ENCODE results near the gene LIAS. TPM values are rescaled to one million over a fixed set of nuclear protein-coding genes. Genes with fewer than 3 reads are reported as not detected.

Gene LIAS
- total and polyA plus RNA-seq, 8 donors = 5.9 to 18.1 (median 10.1) TPM

- Histone ChIP-seq H3K4me3 (peak overlapping the region in 2 of 4 donors; percentile 16 to 38), H3K4me1 (peaks cover 0 to 5% (median 0%) of the 10 kb centered on the region in 3 donors), H3K27ac (peak overlapping the region in 1 of 4 donors; percentile 55), H3K36me3 (peaks cover 0 to 6% (median 3%) of the 10 kb centered on the region in 3 donors), H3K27me3 (no peaks in the 10 kb centered on the region), H3K9me3 (no peaks in the 10 kb centered on the region)
- peak; percentile 57 to 87 (median 72) for ATAC-seq
- no peak for FAIRE-seq
- TF ChIP-seq, protein P1, sequence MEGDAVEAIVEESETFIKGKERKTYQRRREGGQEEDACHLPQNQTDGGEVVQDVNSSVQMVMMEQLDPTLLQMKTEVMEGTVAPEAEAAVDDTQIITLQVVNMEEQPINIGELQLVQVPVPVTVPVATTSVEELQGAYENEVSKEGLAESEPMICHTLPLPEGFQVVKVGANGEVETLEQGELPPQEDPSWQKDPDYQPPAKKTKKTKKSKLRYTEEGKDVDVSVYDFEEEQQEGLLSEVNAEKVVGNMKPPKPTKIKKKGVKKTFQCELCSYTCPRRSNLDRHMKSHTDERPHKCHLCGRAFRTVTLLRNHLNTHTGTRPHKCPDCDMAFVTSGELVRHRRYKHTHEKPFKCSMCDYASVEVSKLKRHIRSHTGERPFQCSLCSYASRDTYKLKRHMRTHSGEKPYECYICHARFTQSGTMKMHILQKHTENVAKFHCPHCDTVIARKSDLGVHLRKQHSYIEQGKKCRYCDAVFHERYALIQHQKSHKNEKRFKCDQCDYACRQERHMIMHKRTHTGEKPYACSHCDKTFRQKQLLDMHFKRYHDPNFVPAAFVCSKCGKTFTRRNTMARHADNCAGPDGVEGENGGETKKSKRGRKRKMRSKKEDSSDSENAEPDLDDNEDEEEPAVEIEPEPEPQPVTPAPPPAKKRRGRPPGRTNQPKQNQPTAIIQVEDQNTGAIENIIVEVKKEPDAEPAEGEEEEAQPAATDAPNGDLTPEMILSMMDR (IDR thresholded peaks at IDR 0.05) = no peak
- intact Hi-C loops (cut with DNase I) = no loop called here
- DNase-seq = peak; percentile 20 to 80 (median 50)
- WGBS, 2 donors = 58% methylated on average over 60 to 61 of the region's 61 CpGs
Observed at GRCh38 chr4:39446842-39447573, 11.8 kb upstream of the LIAS start.

DNA sequence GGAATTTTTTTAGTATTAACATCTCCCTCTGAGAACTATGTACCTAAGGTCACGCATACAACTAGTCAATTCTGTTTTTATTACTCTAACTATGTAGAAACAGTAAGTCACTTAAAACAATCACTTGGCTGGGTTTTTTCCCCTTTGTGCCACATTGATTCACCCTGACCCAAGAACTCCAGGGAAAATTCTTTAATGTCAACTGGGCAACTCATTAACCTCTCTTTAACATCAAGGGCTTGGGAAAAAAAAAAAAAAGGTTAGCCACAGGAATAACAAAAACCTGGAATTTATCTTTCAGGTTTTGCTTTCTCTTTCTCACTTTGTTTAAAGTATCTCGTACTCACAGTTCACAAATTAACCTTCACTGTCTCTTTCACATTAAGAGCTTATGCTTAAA, 8.2 kb upstream of the LIAS start:
- 22 to 32% methylated on average over 2 of the region's 2 CpGs for WGBS, 2 donors
- FAIRE-seq = no peak
- peaks cover 3 to 39% (median 32%) of the 10 kb centered on the region in 3 donors for H3K36me3 ChIP-seq

GRCh38 chr4:39451423-39452023, 7.3 kb upstream of the LIAS start:
- Histone ChIP-seq H3K36me3 (peaks cover 3 to 48% (median 39%) of the 10 kb centered on the region in 3 donors), H3K27me3 (no peaks in the 10 kb centered on the region), H3K4me3 (no peak overlapping the region), H3K4me1 (peaks cover under 1 to 18% (median 9%) of the 10 kb centered on the region in 3 donors), H3K9me3 (no peaks in the 10 kb centered on the region), H3K27ac (peak overlapping the region in 1 of 4 donors; percentile 4)
- DNase-seq (no peak), ATAC-seq (no peak), FAIRE-seq (no peak)
- intact Hi-C loops (cut with DNase I) = no loop called here
- TF ChIP-seq, protein P1 (IDR thresholded peaks at IDR 0.05) = no peak
- WGBS, 2 donors = 87% methylated on average over 6 of the region's 6 CpGs

More for the DNA sequence above, 8.2 kb upstream of the LIAS start:
- no peak for DNase-seq
- Histone ChIP-seq H3K9me3 (no peaks in the 10 kb centered on the region), H3K27me3 (no peaks in the 10 kb centered on the region), H3K4me3 (no peak overlapping the region), H3K27ac (no peak overlapping the region), H3K4me1 (peaks cover 0 to 11% (median 5%) of the 10 kb centered on the region in 3 donors)
- TF ChIP-seq, protein P1 (IDR thresholded peaks at IDR 0.05) = no peak
- intact Hi-C loops (cut with DNase I) = no loop called here
- peak in 1 of 4 donors; percentile 13 for ATAC-seq

DNA sequence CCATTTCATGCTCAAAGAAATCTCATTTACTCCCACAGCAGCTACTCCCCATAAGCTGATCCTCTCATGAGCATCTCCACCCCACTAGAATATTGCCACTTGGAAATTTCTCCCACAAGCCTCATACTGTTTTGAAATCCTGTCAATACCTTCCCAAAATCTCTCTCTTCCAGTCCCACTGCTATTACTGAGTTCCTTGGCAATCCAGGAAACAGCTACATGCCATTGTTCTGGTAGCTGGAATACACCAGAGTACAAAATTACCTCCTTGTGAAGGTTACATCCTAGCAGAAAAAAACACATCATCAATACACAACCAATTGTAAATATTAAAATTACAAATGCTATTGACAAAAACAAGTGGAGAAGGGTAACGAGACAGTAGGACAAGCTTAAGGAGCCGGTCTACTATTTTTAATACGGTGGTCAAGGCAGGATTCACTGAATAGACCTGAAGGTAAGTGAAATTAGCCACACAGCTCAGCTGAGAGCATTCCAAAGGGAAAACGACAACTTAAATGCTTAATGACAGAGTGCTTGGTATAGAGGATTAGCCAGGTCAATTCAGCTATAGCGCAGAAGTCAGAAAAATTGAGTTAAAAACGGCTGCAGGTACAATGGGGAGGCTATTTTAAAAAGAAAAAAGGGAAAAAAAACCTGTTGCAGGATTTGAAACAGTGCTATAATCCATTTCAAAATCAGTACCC, 6.5 kb upstream of the LIAS start:
- Histone ChIP-seq H3K27me3 (no peaks in the 10 kb centered on the region), H3K4me1 (peaks cover 8 to 26% (median 16%) of the 10 kb centered on the region in 3 donors), H3K9me3 (no peaks in the 10 kb centered on the region), H3K4me3 (no peak overlapping the region), H3K36me3 (peaks cover 3 to 55% (median 43%) of the 10 kb centered on the region in 3 donors), H3K27ac (no peak overlapping the region)
- 87% methylated on average over 6 of the region's 6 CpGs for WGBS, 2 donors
- TF ChIP-seq, protein P1 (IDR thresholded peaks at IDR 0.05) = no peak
- intact Hi-C loops (cut with DNase I) = no loop called here
- no peak for DNase-seq
- no peak for ATAC-seq
- FAIRE-seq = no peak

All from pancreas (tissue), 10 donors.